GM19193 (cell line): Measurements from ENCODE around the gene PDE6D.

Source experiments
- POLR2A ChIP-seq: IDR thresholded peaks from 4 replicates; pipeline ENCODE4 v1.6.1; 2011; ENCODE audit not compliant: insufficient read depth, insufficient read length; ENCODE audit errors: extremely low read depth

Gene PDE6D

GRCh38 chr2:231701456-231702373 lies 79.4 kb downstream of the PDE6D start:
- no peak for TF ChIP-seq POLR2A

DNA sequence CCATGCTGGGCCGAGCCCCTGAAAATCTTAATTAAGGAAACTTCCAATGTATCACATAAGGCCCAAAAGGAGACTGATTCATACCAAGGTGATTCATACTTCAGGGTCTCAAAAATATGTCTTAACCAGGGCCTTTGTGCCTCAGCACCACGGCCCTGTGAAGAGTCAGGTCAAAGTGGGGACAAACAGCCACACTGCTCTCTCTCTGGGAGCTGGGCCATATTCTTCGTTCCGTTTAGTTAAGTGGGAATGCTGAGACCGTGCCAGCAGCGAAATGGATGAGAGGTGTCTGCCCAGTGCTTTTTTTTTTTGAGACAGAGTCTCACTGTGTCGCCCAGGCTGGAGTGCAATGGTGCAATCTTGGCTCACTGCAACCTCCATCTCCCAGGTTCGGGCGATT lies 82.1 kb downstream of the PDE6D start:
- TF ChIP-seq POLR2A, result no peak

DNA sequence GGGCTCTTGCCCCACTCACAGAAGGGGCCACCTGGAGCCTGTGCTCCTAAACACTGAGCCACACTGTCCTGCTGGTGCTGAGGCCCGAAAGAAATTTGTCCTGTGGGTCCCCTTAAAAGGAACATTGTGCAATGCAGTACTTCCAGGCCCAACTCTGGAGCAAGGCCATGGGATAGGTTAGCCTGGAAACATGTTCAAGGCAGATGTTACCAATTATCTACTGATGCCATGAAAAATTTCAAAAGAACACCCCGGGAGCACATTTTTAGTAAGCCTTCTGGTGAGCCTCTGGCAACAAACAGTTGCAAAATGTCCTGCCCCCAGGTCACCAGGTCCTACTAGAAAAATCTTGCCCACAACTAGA lies 85.1 kb downstream of the PDE6D start:
- no peak for TF ChIP-seq POLR2A

GRCh38 chr2:231693956-231694355 lies 87.1 kb downstream of the PDE6D start:
- TF ChIP-seq POLR2A, result no peak

- TF ChIP-seq POLR2A, result no peak
Observed at GRCh38 chr2:231692847-231693246, 88.2 kb downstream of the PDE6D start.

- TF ChIP-seq POLR2A, result no peak
Observed at GRCh38 chr2:231691251-231691772, 89.8 kb downstream of the PDE6D start.

DNA sequence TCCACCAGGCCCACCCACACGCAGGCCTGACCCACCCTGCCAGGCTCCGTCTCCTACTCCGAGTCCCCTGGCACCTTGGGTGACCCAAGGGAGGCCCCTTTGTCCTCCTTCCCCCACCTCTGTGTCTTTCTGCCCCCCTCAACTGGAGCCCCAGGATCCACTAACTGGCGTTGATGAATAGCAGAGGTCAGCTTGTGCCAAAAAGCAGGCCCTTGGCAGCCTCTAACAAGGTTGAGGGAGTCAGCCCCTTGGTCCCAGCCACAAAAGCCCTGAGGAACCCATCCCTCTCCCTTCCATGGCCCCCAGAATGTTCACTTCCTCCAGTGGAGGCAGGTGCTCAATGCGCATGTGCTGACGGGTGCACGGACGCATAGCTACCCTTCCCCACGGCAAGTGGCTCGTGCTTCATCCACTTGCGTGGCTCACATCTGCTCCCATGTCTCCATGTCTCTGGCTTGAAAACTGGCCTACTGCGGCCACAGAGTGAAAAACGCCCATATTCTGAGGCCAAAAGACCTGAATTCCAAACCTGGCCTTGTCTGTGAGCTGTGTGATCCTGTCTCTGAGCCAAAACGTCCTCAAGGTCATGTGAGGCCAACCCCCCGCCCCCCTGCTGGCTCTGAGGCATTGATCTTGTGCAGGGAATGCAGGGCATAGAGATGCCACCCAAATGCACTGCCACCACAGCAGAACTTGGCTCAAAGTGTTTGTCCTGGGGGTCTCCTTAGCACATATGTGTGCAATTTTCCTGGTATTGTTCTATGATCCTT lies 91.8 kb downstream of the PDE6D start:
- TF ChIP-seq POLR2A, result no peak

DNA sequence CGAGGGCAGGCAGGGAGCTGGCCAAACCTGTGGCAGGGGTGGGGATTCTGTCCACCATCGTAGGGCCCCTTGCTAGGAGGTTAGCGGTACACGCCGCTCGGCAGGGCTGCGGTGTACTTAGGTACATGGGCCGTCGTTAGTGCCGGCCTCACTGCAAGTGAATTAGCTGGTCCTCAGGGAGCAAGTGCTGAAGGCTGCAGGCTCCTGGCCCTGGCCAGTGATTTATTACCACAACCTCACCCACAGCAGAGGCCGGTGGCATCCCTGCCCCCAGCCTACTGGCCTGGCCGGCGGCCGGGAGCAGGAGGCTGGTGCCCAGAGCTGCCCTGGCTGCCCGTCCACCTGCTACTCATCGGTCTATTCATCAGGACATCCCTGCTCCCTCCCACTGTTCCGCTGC lies 92.4 kb downstream of the PDE6D start:
- no peak for TF ChIP-seq POLR2A

DNA sequence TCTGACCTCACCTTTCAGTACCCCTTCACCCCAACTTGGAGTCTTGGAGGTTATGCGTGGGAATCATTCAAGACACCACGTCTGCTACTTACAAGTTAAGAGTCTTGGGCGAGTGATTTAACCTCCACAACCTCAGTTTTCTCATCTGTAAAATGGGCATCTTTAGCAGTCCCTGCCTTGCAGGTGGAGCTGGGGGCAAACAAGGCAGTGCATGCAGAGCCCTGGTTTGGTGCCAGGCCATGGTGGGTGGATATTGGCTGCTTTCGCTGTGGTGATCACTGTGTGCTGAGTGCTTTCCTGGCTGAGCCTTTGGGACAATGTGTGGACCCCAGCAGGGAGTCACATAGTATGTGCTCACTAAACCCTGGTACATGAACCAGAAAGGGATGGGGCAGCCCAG lies 93.1 kb downstream of the PDE6D start:
- TF ChIP-seq POLR2A, result no peak

- TF ChIP-seq POLR2A, result peak; percentile 32
Observed at GRCh38 chr2:231687133-231687852, 93.8 kb downstream of the PDE6D start.

GRCh38 chr2:231686192-231687100 lies 94.6 kb downstream of the PDE6D start:
- TF ChIP-seq POLR2A, result no peak

DNA sequence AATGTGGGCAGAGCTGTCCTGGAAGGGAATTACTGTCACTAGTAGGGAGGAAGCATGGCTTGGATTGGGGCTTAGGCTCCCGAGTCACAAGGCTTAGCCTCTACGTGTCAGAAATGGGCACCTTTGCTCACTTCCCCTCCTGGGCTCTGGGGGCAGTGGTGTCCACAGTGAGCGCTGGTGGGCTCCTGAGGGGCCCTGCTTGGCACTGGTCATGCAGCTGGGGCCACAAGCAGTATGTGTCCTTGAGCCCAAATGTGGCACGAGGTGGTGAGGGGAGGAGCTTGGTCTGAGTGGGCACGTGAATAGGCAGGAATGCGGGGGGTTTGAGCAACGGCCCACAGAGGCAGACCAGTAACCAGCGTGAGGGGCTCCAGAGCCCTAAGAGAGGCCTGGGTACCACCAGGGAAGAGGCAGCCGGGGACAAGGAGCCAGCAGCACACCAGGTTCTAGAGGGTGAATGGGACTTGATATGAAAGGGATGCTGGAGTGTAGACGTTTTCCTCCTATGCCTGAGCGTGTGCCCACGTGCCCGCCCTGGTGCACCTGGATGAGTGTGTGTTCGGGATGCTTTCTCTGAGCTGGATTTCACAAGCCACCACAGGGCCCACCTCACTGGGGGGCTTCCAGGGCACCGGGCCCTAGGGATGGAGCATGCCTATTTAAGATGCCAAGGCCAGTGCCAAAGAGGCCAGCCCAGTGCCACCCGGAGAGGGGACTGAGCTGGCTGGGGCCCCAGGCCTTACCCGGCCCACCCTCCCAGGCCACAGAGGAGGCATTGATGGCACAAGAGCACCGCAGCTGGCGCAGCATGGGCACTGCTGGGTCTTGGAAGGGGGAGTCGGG lies 95.5 kb downstream of the PDE6D start:
- TF ChIP-seq POLR2A, result no peak
